ENCODE results near the gene MUSTN1.

Gene MUSTN1

GRCh38 chr3:52848617-52849016 lies 13.8 kb upstream of the MUSTN1 start:
- Histone ChIP-seq H3F3A (ENCODE audit: insufficient read depth, low read length) (0 out of 2 replicates have a peak, but pooled peaks cover 5% of the 10 kb centered on the region), H2AFZ (ENCODE audit: low read length) (no peak overlapping the region), H3K79me2 (ENCODE audit: low read length) (no peaks in the 10 kb centered on the region), H3K27ac (ENCODE audit: low read length) (no peak overlapping the region), H3K9ac (ENCODE audit: low read length) (no peak overlapping the region), H3K27me3 (replicated peaks; ENCODE audit: insufficient read depth, low read length) (no peaks in the 10 kb centered on the region), H3K4me1 (ENCODE audit: low read length) (peaks cover 11% of the 10 kb centered on the region), H3K4me3 (ENCODE audit: low read length) (no peak overlapping the region), H3K9me3 (replicated peaks; ENCODE audit: insufficient read depth, low read length) (no peaks in the 10 kb centered on the region), H3K4me2 (ENCODE audit: low read depth, low read length) (no peak overlapping the region), H3K36me3 (replicated peaks; ENCODE audit: insufficient read depth, low read length) (no peaks in the 10 kb centered on the region), H3K9me2 (replicated peaks; ENCODE audit: insufficient read depth, low read length) (no peaks in the 10 kb centered on the region), H4K20me1 (ENCODE audit: insufficient read depth, low read length) (no peaks in the 10 kb centered on the region)
- DNase-seq, result no peak
- TF ChIP-seq EZH2 (optimal IDR thresholded peaks at IDR 0.05; ENCODE audit: low read depth, low read length) (no peak), CTCF (IDR thresholded peaks at IDR 0.05; ENCODE audit: low read length) (no peak), EZH2phosphoT487 (IDR thresholded peaks at IDR 0.05; ENCODE audit: low read length) (no peak)

- Histone ChIP-seq H3K27ac (ENCODE audit: low read length) (no peak overlapping the region), H3F3A (ENCODE audit: insufficient read depth, low read length) (0 out of 2 replicates have a peak, but pooled peaks cover 5% of the 10 kb centered on the region), H3K9ac (ENCODE audit: low read length) (no peak overlapping the region), H3K4me2 (ENCODE audit: low read depth, low read length) (no peak overlapping the region), H2AFZ (ENCODE audit: low read length) (no peak overlapping the region), H3K27me3 (replicated peaks; ENCODE audit: insufficient read depth, low read length) (no peaks in the 10 kb centered on the region), H3K79me2 (ENCODE audit: low read length) (no peaks in the 10 kb centered on the region), H3K36me3 (replicated peaks; ENCODE audit: insufficient read depth, low read length) (no peaks in the 10 kb centered on the region), H3K9me3 (replicated peaks; ENCODE audit: insufficient read depth, low read length) (no peaks in the 10 kb centered on the region), H3K4me1 (ENCODE audit: low read length) (peaks cover 11% of the 10 kb centered on the region), H3K9me2 (replicated peaks; ENCODE audit: insufficient read depth, low read length) (no peaks in the 10 kb centered on the region), H4K20me1 (ENCODE audit: insufficient read depth, low read length) (no peaks in the 10 kb centered on the region), H3K4me3 (ENCODE audit: low read length) (no peak overlapping the region)
- no peak for DNase-seq
- TF ChIP-seq CTCF (IDR thresholded peaks at IDR 0.05; ENCODE audit: low read length), result no peak
- no peak for TF ChIP-seq EZH2phosphoT487 (IDR thresholded peaks at IDR 0.05; ENCODE audit: low read length)
- no peak for TF ChIP-seq EZH2 (optimal IDR thresholded peaks at IDR 0.05; ENCODE audit: low read depth, low read length)
These were observed 12.9 kb upstream of the MUSTN1 start for GRCh38 chr3:52847726-52848125.

- H3K9ac ChIP-seq (ENCODE audit: low read length), result no peak overlapping the region
- H3K27ac ChIP-seq (ENCODE audit: low read length), result no peak overlapping the region
These were observed 12.4 kb upstream of the MUSTN1 start for GRCh38 chr3:52847241-52847640.

More at GRCh38 chr3:52847241-52847640, 12.4 kb upstream of the MUSTN1 start:
- no peak overlapping the region for H2AFZ ChIP-seq (ENCODE audit: low read length)
- H3K79me2 ChIP-seq (ENCODE audit: low read length), result no peaks in the 10 kb centered on the region
- no peaks in the 10 kb centered on the region for H4K20me1 ChIP-seq (ENCODE audit: insufficient read depth, low read length)
- no peaks in the 10 kb centered on the region for H3K27me3 ChIP-seq (replicated peaks; ENCODE audit: insufficient read depth, low read length)
- H3K4me2 ChIP-seq (ENCODE audit: low read depth, low read length), result no peak overlapping the region
- H3K9me2 ChIP-seq (replicated peaks; ENCODE audit: insufficient read depth, low read length), result no peaks in the 10 kb centered on the region
- H3F3A ChIP-seq (ENCODE audit: insufficient read depth, low read length), result 0 out of 2 replicates have a peak, but pooled peaks cover 5% of the 10 kb centered on the region
- H3K9me3 ChIP-seq (replicated peaks; ENCODE audit: insufficient read depth, low read length), result no peaks in the 10 kb centered on the region
- DNase-seq, result no peak
- H3K36me3 ChIP-seq (replicated peaks; ENCODE audit: insufficient read depth, low read length), result no peaks in the 10 kb centered on the region
- H3K4me1 ChIP-seq (ENCODE audit: low read length), result peaks cover 11% of the 10 kb centered on the region
- TF ChIP-seq EZH2 (optimal IDR thresholded peaks at IDR 0.05; ENCODE audit: low read depth, low read length) (no peak), EZH2phosphoT487 (IDR thresholded peaks at IDR 0.05; ENCODE audit: low read length) (no peak), CTCF (IDR thresholded peaks at IDR 0.05; ENCODE audit: low read length) (no peak)
- no peak overlapping the region for H3K4me3 ChIP-seq (ENCODE audit: low read length)
